Activated CD8-positive, alpha-beta memory T cell treated with anti-CD3 and anti-CD28 coated beads for 36 hours (primary cell): ENCODE measurements around the gene CNPY4. TPM values are rescaled to one million over a fixed set of nuclear protein-coding genes. Genes with fewer than 3 reads are reported as not detected.

Experiments used
- CTCF ChIA-PET: fragments of 350-600 bp; sonication (Branson Sonifier 250); formaldehyde crosslinking; loops from one replicate; lab custom pipeline; 2021; ENCODE audit warnings: antibody characterized with exemption; lab: Charles Lee
- POLR2A ChIA-PET: fragments of 350-600 bp; sonication (Branson Sonifier 250); formaldehyde crosslinking; loops from one replicate; lab custom pipeline; 2021; ENCODE audit warnings: antibody characterized with exemption; lab: Charles Lee
- total RNA-seq, 2 experiments: library from RNA; stranded (reverse); gene quantifications; one replicate each; pipeline ENCODE4 v1.2.3, GENCODE V29; 2021

Gene CNPY4
- total RNA-seq, 2 experiments from 2014 or later = 13.2 to 14.5 TPM

DNA sequence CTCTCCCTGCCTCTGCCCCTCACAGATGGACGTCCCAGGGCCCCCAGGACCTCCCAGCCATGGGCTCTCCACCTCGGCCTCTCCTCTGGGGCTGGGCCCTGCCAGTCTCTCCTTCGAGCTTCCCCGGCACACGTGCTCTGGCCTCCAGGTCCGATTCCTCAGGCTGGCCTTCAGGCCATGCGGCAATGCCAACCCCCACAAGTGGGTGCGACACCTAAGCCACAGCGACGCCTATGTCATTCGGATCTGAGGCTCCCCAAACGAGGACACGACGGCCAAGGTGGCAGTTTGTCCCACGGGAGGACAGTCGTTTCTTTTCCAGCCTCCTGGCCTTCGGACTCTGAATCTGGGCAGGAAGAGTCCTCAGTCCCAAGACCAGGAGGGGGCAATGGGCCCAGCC, 12.8 kb upstream of the CNPY4 start:
- ChIA-PET CTCF (no interaction called here), POLR2A (interaction anchor here (0.6 to 1.2 kb wide), 2 partner anchors 9 to 32 kb away, joined by 3 read pairs; no protein-coding TSS in a partner anchor)

DNA sequence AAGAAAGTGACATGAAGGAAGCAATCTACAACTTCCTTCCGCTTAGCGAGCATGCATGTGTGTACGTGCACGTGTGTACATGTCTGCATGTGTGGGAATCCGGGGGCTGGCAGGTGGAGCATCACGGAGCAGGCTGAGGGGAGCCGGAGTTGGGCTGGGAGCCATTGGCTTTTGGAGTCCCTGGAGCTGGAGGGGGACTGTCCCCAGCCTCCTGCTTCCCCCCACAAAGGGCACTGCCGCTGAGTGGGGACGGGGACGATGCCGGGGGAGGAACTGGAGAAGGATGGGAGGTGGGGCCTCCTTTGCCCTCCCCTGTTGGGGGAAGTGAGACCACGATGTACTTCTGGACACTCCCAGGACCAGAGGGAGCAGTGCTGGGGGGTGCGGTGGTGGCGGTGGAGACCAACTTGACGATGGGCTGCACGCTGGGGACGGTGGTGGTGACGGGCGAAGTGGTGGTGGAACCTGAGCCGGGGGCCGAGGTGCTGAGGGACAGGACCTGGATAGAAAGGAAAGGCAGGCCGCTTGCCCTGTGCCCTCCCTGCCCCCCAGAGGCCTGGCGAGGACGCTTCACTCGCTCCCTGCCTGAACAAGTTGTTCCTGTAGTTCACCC, 12.2 kb upstream of the CNPY4 start:
- CTCF ChIA-PET = no interaction called here
- POLR2A ChIA-PET = interaction anchor here (1.2 kb wide), 1 partner anchor 10 kb away, joined by 3 read pairs; no protein-coding TSS in a partner anchor

DNA sequence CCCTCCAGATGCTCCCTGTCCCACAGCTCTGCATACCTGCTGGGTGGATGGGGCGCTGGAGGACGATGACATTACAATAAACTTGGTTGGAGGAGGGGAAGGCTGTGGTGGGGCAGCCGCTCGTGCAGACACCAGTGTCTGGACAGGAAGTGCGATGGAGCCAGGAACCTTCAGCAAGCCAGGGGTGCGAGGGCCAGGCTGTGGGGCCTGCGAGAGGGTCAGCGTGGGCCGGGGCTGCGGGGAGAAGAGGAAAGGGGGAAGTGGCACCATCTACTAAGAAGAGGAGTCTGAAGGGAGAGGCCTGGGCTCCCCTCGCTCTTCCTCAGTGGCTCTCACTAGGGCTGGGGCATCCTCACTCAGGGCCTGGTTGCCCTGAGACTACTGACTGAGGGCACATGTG, 11.5 kb upstream of the CNPY4 start:
- ChIA-PET CTCF (no interaction called here), POLR2A (no interaction called here)

DNA sequence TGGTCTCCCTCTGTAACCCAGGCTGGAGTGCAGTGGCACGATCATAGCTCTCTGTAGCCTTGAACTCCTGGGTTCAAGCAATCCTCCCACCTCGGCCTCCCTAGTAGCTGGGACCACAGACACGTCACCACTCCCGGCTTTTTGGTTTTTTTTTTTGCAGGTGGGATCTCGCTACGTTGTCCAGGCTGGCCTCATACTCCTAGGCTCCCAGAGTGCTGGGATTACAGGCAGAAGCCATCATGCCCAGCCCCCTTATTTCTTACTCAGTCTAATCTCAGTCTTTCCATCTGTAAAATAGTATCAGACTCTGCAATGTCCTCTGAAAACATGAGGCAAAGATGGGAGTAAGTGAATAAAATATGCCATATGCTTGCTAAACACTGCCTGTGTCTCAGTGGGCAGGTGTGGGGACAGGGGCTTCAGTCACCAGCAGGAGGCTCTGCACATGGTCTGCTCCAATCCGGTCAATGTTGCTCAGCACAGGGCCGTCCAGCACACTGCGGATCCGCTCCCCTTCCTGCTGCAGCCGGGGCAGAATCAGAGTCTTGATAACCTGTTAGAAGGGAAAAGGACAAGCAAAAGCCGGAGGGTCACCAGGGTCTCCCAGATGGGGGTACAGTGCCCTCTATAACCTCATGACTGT, 9.8 kb upstream of the CNPY4 start:
- CTCF ChIA-PET = interaction anchor here (0.7 kb wide), 1 partner anchor 694 kb away, joined by 3 read pairs; no protein-coding TSS in a partner anchor
- POLR2A ChIA-PET = no interaction called here

GRCh38 chr7:100111156-100111555, 8.3 kb upstream of the CNPY4 start:
- ChIA-PET POLR2A (interaction anchor here (1.1 kb wide), 1 partner anchor 21 kb away, joined by 3 read pairs; no protein-coding TSS in a partner anchor), CTCF (no interaction called here)

- ChIA-PET CTCF (interaction anchor here (0.7 kb wide), 1 partner anchor 10 kb away, joined by 4 read pairs; the partner anchor contains the start of gene AP4M1), POLR2A (interaction anchor here (1.1 kb wide), 1 partner anchor 22 kb away, joined by 3 read pairs; no protein-coding TSS in a partner anchor)
These were observed 7.5 kb upstream of the CNPY4 start for GRCh38 chr7:100111914-100112313.

DNA sequence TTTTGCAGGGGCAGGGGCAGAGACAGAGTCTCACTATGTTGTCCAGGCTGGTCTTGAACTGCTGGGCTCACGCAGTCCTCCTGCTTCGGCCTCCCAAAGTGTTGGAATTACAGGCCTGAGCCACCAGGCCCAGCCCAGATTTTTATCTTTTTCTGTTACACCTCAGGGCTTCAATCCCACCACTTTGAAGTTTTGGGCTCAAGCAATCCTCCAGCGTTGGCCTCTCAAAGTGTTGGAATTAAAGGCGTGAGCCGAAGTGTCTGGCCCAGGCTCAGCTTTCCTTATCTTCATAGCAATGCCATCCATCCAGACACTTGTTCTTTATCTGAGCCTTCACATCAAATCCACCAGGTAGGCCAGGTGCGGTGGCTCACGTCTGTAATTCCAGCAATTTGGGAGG, 4.4 kb upstream of the CNPY4 start:
- ChIA-PET POLR2A (no interaction called here), CTCF (interaction anchor here (0.6 kb wide), 1 partner anchor 27 kb away, joined by 5 read pairs; no protein-coding TSS in a partner anchor)

GRCh38 chr7:100118388-100119071, 904 bp upstream of the CNPY4 start:
- CTCF ChIA-PET = no interaction called here
- POLR2A ChIA-PET = interaction anchor here (0.7 kb wide), 1 partner anchor 29 kb away, joined by 11 read pairs; no protein-coding TSS in a partner anchor

- ChIA-PET CTCF (interaction anchor here (0.6 to 3.1 kb wide), 4 partner anchors 11 to 38 kb away, joined by 3 to 16 read pairs (median 4); partner anchors contain the start of gene AP4M1), POLR2A (interaction anchor here (0.6 to 1.8 kb wide), 6 partner anchors 20 to 309 kb away, joined by 3 to 6 read pairs (median 3); partner anchors contain the start of genes LAMTOR4 and ZCWPW1)
These were observed 717 bp downstream of the CNPY4 start for GRCh38 chr7:100119970-100120732.

- ChIA-PET CTCF (interaction anchor here (1.0 to 3.1 kb wide), 3 partner anchors 11 to 38 kb away, joined by 3 to 16 read pairs (median 5); partner anchors contain the start of gene AP4M1), POLR2A (interaction anchor here (0.6 to 1.8 kb wide), 6 partner anchors 20 to 308 kb away, joined by 3 to 6 read pairs (median 3); partner anchors contain the start of genes LAMTOR4 and ZCWPW1)
These were observed 1.3 kb downstream of the CNPY4 start for GRCh38 chr7:100120733-100121036.

- CTCF ChIA-PET = interaction anchor here (3.1 kb wide), 1 partner anchor 9 kb away, joined by 16 read pairs; no protein-coding TSS in a partner anchor
- POLR2A ChIA-PET = no interaction called here
These were observed 2.6 kb downstream of the CNPY4 start for GRCh38 chr7:100122067-100122466.

- POLR2A ChIA-PET = no interaction called here
- CTCF ChIA-PET = interaction anchor here (0.8 to 3.1 kb wide), 3 partner anchors 9 to 22 kb away, joined by 4 to 16 read pairs (median 6); no protein-coding TSS in a partner anchor
These were observed 3.1 kb downstream of the CNPY4 start for GRCh38 chr7:100122568-100122967.

GRCh38 chr7:100124301-100125230, 5.1 kb downstream of the CNPY4 start:
- POLR2A ChIA-PET = no interaction called here
- CTCF ChIA-PET = interaction anchor here (0.6 to 2.4 kb wide), 2 partner anchors 34 to 325 kb away, joined by 3 to 7 read pairs; no protein-coding TSS in a partner anchor

GRCh38 chr7:100126239-100126930, 7.0 kb downstream of the CNPY4 start:
- ChIA-PET POLR2A (interaction anchor here (0.5 to 1.9 kb wide), 4 partner anchors 23 to 303 kb away, joined by 3 to 14 read pairs (median 4); partner anchors contain the start of genes AP4M1, LAMTOR4 and MCM7), CTCF (interaction anchor here (0.5 to 2.4 kb wide), 5 partner anchors 21 to 213 kb away, joined by 3 to 7 read pairs (median 4); no protein-coding TSS in a partner anchor)

DNA sequence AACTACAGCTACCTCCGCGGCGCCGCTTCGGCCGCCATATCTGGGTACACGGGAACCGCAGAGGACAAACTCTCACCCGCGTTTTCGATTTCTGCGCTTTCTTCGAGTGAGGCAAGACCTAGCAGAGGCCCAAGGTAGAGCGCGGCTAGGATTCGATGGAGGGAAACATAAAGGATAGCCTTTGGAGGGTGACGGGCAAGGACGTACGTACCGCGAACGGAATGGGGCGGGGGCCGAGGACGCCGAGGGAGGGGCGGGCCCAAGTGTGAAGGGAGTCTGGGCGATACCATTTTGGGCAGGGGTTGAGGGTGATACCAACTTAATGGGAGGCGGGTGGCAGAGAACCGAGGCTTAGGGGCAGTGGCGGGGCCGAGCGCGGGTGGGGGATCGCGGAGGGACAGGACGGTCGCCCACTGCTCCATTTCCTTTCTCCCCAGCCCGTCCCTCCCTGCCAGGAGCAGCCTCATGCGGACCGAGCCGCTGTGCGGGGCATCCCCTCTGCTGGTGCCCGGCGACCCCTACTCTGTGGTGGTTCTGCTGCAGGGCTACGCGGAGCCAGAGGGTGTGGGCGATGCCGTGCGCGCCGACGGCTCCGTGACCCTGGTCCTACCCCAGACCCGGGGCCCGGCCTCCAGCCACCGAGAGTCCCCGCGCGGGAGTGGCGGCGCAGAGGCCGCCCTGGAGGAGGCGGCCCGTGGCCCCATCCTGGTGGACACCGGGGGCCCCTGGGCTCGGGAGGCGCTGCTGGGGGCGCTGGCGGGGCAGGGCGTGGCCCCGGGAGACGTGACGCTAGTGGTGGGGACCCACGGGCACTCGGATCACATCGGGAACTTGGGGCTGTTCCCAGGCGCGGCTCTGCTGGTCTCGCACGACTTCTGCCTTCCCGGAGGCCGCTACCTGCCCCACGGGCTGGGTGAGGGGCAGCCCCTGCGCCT, 7.8 kb downstream of the CNPY4 start, which contains the start of gene MBLAC1:
TSS of gene MBLAC1 (plus strand) at position 37 of the 935 bp plus-strand sequence. CDS start at position 466, 429 bp downstream.
- ChIA-PET POLR2A (interaction anchor here (0.5 to 1.9 kb wide), 4 partner anchors 22 to 302 kb away, joined by 3 to 14 read pairs (median 4); partner anchors contain the start of genes AP4M1, LAMTOR4 and MCM7), CTCF (interaction anchor here (0.5 to 2.4 kb wide), 4 partner anchors 25 to 212 kb away, joined by 3 to 11 read pairs (median 6); partner anchors contain the start of genes AP4M1 and MCM7)
